Endodermal cell (in vitro differentiated cells): ENCODE results near the gene PSMD8. TPM values are rescaled to one million over a fixed set of nuclear protein-coding genes. Genes with fewer than 3 reads are reported as not detected.

ENCODE experiments used
- DNase-seq: peaks from one replicate; pipeline ENCODE4 v3.0.0-alpha.2; 2017
- H3K27ac ChIP-seq: 2 replicates; pipeline ENCODE4 v1.5.1; 2013; ENCODE audit warnings: mild to moderate bottlenecking, low read depth, low read length, moderate library complexity
- H3K27me3 ChIP-seq: 2 replicates; pipeline ENCODE4 v1.6.1; 2013; ENCODE audit warnings: mild to moderate bottlenecking, low read length, moderate library complexity; ENCODE audit not compliant: insufficient read depth, control insufficient read depth, poor library complexity, severe bottlenecking
- H3K36me3 ChIP-seq: 2 replicates; pipeline ENCODE4 v1.7.0; 2013; ENCODE audit warnings: mild to moderate bottlenecking, low read length, moderate library complexity; ENCODE audit not compliant: control insufficient read depth, insufficient read depth
- H3K4me1 ChIP-seq: one replicate; pipeline ENCODE4 v1.7.0; 2013; ENCODE audit warnings: low read length; ENCODE audit not compliant: control insufficient read depth, insufficient read depth
- H3K4me3 ChIP-seq: 2 replicates; pipeline ENCODE4 v1.5.1; 2013; ENCODE audit warnings: mild to moderate bottlenecking, low read length, moderate library complexity
- H3K9ac ChIP-seq: 2 replicates; pipeline ENCODE4 v1.6.1; 2013; ENCODE audit warnings: mild to moderate bottlenecking, low read length, moderate library complexity; ENCODE audit not compliant: poor library complexity, severe bottlenecking; ENCODE audit errors: extremely low read depth
- H3K9me3 ChIP-seq: 2 replicates; pipeline ENCODE4 v1.6.1; 2013; ENCODE audit warnings: mild to moderate bottlenecking, low read length, moderate library complexity; ENCODE audit not compliant: control insufficient read depth
- H3K27ac Mint-ChIP-seq: 2 replicates; pipeline ENCODE4 v1.8.0; 2020; ENCODE audit warnings: mixed read lengths
- H3K27me3 Mint-ChIP-seq: 2 replicates; pipeline ENCODE4 v1.8.0; 2021; ENCODE audit warnings: mild to moderate bottlenecking, mixed read lengths; ENCODE audit not compliant: insufficient read depth
- H3K36me3 Mint-ChIP-seq: 2 replicates; pipeline ENCODE4 v1.8.0; 2020; ENCODE audit warnings: low read depth, mixed read lengths
- H3K4me1 Mint-ChIP-seq: 2 replicates; pipeline ENCODE4 v1.8.0; 2020; ENCODE audit warnings: mixed read lengths
- H3K4me3 Mint-ChIP-seq: 2 replicates; pipeline ENCODE4 v1.8.0; 2020; ENCODE audit warnings: mild to moderate bottlenecking, moderate library complexity, mixed read lengths
- H3K9me3 Mint-ChIP-seq: 2 replicates; pipeline ENCODE4 v1.8.0; 2020; ENCODE audit warnings: mild to moderate bottlenecking, mixed read lengths
- WGBS, 2 experiments: methylation state at CpG; one replicate each; pipeline versions ENCODE4 v1.1.5 to v1.1.7; 2013; ENCODE audit warnings: missing lambda C conversion rate in 2 of 2, mixed read lengths in 1 of 2; ENCODE audit not compliant: insufficient coverage in 1 of 2, insufficient read length in 1 of 2; 5-methylcytosine and 5-hydroxymethylcytosine counted together
- total RNA-seq, 2 donors: library from RNA; stranded (reverse); fragmentation: NEBNext Ultra II Directional in 1 of 2; extraction: Animal tissue kit (Norgen Biotek cat#: 25700) in 1 of 2; gene quantifications; 2 replicates in 1 of 2; 3 replicates in 1 of 2; pipeline ENCODE4 v1.2.1, GENCODE V29; 2021
- TF ChIP-seq, protein P1 (sequence below): fragments of 200-600 bp; sonication (generic); conservative IDR thresholded peaks from 2 replicates; pipeline ENCODE4 v1.5.0; 2021; ENCODE audit warnings: antibody characterized with exemption, mild to moderate bottlenecking

PSMD8 gene
- total RNA-seq, 2 donors from 2014 or later = 168 to 178 TPM

DNA sequence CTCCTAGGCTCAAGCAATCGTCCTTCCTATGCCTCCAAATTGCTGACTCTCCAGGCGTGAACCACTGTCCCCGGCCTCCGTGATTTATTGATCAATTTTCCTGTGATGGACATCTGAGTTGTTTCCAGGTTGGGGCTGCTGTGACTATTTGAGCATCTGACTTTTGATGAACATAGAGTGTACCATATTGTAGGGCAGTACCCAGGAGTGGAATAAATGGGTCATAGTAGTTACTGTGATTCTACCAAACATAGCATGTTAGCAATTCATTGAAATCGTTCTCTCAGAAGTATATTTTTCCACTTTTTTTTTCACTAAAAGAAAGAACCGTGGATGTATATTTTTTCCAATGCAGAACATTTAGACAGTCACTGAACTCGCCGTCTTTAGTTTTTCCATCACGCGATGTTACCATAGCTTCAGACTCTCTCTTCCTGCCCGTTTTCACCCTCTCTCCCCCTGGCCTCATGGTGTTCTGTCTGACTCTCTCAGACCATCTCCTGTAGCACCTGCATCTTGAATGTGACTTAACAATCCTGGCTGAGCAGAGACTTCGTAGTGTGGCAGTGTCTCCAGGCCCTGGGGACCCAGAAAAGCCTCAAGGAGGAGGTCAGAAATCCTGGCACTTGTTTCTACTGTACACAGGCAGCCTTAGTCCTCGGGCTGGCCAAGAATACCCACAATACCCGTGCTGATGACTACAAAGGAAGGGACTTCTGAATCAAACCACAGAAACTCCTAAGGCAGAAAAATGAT lies 54.9 kb downstream of the PSMD8 start:
- Mint-ChIP-seq H3K9me3 (no peaks in the 10 kb centered on the region), H3K27ac (no peak overlapping the region), H3K4me3 (no peak overlapping the region), H3K36me3 (no peaks in the 10 kb centered on the region), H3K27me3 (peaks cover 9% of the 10 kb centered on the region), H3K4me1 (peaks cover 2% of the 10 kb centered on the region)
- no peaks in the 10 kb centered on the region for H3K4me1 ChIP-seq
- no peak for DNase-seq
- no peak overlapping the region for H3K9ac ChIP-seq
- TF ChIP-seq, protein P1, sequence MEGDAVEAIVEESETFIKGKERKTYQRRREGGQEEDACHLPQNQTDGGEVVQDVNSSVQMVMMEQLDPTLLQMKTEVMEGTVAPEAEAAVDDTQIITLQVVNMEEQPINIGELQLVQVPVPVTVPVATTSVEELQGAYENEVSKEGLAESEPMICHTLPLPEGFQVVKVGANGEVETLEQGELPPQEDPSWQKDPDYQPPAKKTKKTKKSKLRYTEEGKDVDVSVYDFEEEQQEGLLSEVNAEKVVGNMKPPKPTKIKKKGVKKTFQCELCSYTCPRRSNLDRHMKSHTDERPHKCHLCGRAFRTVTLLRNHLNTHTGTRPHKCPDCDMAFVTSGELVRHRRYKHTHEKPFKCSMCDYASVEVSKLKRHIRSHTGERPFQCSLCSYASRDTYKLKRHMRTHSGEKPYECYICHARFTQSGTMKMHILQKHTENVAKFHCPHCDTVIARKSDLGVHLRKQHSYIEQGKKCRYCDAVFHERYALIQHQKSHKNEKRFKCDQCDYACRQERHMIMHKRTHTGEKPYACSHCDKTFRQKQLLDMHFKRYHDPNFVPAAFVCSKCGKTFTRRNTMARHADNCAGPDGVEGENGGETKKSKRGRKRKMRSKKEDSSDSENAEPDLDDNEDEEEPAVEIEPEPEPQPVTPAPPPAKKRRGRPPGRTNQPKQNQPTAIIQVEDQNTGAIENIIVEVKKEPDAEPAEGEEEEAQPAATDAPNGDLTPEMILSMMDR = no peak
- H3K4me3 ChIP-seq = no peak overlapping the region
- H3K27ac ChIP-seq = no peak overlapping the region
- no peaks in the 10 kb centered on the region for H3K9me3 ChIP-seq
- H3K36me3 ChIP-seq = no peaks in the 10 kb centered on the region
- 87% methylated on average over 7 to 14 of the region's 14 CpGs for whole genome bisulfite sequencing, 2 experiments
- H3K27me3 ChIP-seq = peaks cover 6% of the 10 kb centered on the region

DNA sequence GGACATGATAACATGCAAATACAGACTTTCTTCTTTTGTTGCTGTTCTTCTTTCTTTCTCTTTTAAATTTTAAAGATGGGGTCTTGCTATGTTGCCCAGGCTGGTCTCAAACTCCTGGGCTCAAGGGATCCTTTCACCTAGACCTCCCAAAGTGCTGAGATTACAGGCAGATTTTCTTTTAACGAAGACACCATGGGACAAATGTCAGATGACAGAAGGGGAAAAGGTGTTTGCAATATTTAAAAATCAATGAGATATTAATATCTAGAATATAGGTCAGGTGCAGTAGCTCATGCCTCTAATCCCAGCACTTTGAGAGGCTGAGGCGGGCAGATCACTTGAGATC lies 55.4 kb downstream of the PSMD8 start:
- no peaks in the 10 kb centered on the region for H3K4me1 ChIP-seq
- H3K27me3 ChIP-seq = peaks cover 10% of the 10 kb centered on the region
- H3K36me3 ChIP-seq = no peaks in the 10 kb centered on the region
- H3K27ac Mint-ChIP-seq = no peak overlapping the region
- no peaks in the 10 kb centered on the region for H3K36me3 Mint-ChIP-seq
- peaks cover 4% of the 10 kb centered on the region for H3K4me1 Mint-ChIP-seq
- H3K9ac ChIP-seq = no peak overlapping the region
- H3K27ac ChIP-seq = no peak overlapping the region
- H3K4me3 Mint-ChIP-seq = no peak overlapping the region
- 83 to 90% methylated on average over 1 of the region's 2 CpGs for WGBS, 2 experiments
- no peak for DNase-seq
- no peaks in the 10 kb centered on the region for H3K9me3 Mint-ChIP-seq
- TF ChIP-seq, protein P1 = no peak
- H3K27me3 Mint-ChIP-seq = peaks cover 13% of the 10 kb centered on the region
- no peaks in the 10 kb centered on the region for H3K9me3 ChIP-seq
- H3K4me3 ChIP-seq = no peak overlapping the region

DNA sequence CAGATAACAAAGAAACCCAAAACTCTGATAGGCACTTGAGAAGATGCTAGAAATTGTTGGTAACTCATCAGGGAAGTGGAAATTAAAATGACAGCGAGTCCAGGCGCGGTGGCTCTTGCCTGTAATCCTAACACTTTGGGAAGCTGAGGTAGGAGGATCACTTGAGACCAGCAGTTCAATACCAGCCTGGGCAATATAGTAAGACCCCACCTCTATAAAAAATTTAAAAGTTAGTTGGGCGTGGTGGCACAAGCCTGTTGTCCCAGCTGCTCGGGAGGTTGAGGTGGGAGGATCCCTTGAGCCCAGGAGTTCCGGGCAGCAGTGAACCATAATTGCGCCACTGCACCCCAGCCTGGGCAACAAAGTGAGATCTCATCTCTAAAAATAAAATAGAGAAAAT lies 56.6 kb downstream of the PSMD8 start:
- Histone ChIP-seq H3K9me3 (no peaks in the 10 kb centered on the region), H3K9ac (no peak overlapping the region), H3K27ac (no peak overlapping the region), H3K4me3 (no peak overlapping the region), H3K27me3 (peaks cover 10% of the 10 kb centered on the region), H3K36me3 (no peaks in the 10 kb centered on the region), H3K4me1 (no peaks in the 10 kb centered on the region)
- WGBS, 2 experiments = 96 to 97% methylated on average over 5 to 7 of the region's 7 CpGs
- peaks cover 4% of the 10 kb centered on the region for H3K4me1 Mint-ChIP-seq
- TF ChIP-seq, protein P1 = no peak
- peaks cover 13% of the 10 kb centered on the region for H3K27me3 Mint-ChIP-seq
- H3K9me3 Mint-ChIP-seq = no peaks in the 10 kb centered on the region
- no peak overlapping the region for H3K4me3 Mint-ChIP-seq
- no peak overlapping the region for H3K27ac Mint-ChIP-seq
- no peaks in the 10 kb centered on the region for H3K36me3 Mint-ChIP-seq
- no peak for DNase-seq
